ENCODE results near the gene NLE1. TPM values are rescaled to one million over a fixed set of nuclear protein-coding genes. Genes with fewer than 3 reads are reported as not detected.

Gene NLE1
- total RNA-seq, 1 donor from 2014 or later: 40.6 TPM

GRCh38 chr17:35135322-35135721 is 6.8 kb downstream of the NLE1 start:
- intact Hi-C loops (cut with micrococcal nuclease): no loop called here
- no peaks in the 10 kb centered on the region for H3K4me1 Mint-ChIP-seq (ENCODE audit: low read depth)
- no peak overlapping the region for H3K4me3 Mint-ChIP-seq (ENCODE audit: low read depth)
- H3K27ac Mint-ChIP-seq: no peak overlapping the region
- H3K36me3 Mint-ChIP-seq (ENCODE audit: low read depth): peaks cover 83% of the 10 kb centered on the region
- H3K27me3 Mint-ChIP-seq (ENCODE audit: low read depth): no peaks in the 10 kb centered on the region
- DNase-seq (ENCODE audit: low spot score): no peak
- no peaks in the 10 kb centered on the region for H3K9me3 Mint-ChIP-seq

GRCh38 chr17:35132816-35133550 is 9.1 kb downstream of the NLE1 start:
- no peaks in the 10 kb centered on the region for H3K27me3 Mint-ChIP-seq (ENCODE audit: low read depth)
- no peak overlapping the region for H3K27ac Mint-ChIP-seq
- no peak for DNase-seq (ENCODE audit: low spot score)
- peaks cover 65% of the 10 kb centered on the region for H3K36me3 Mint-ChIP-seq (ENCODE audit: low read depth)
- intact Hi-C loops (cut with micrococcal nuclease): no loop called here
- H3K4me3 Mint-ChIP-seq (ENCODE audit: low read depth): no peak overlapping the region
- H3K9me3 Mint-ChIP-seq: no peaks in the 10 kb centered on the region
- H3K4me1 Mint-ChIP-seq (ENCODE audit: low read depth): no peaks in the 10 kb centered on the region

GRCh38 chr17:35132099-35132498 is 10.0 kb downstream of the NLE1 start:
- H3K4me1 Mint-ChIP-seq (ENCODE audit: low read depth): no peaks in the 10 kb centered on the region
- peaks cover 56% of the 10 kb centered on the region for H3K36me3 Mint-ChIP-seq (ENCODE audit: low read depth)
- DNase-seq (ENCODE audit: low spot score): no peak
- H3K27me3 Mint-ChIP-seq (ENCODE audit: low read depth): no peaks in the 10 kb centered on the region
- H3K27ac Mint-ChIP-seq: no peak overlapping the region
- H3K9me3 Mint-ChIP-seq: no peaks in the 10 kb centered on the region
- intact Hi-C loops (cut with micrococcal nuclease): no loop called here
- H3K4me3 Mint-ChIP-seq (ENCODE audit: low read depth): no peak overlapping the region

GRCh38 chr17:35130392-35130791 is 11.7 kb downstream of the NLE1 start:
- no peak for DNase-seq (ENCODE audit: low spot score)
- intact Hi-C loops (cut with micrococcal nuclease): no loop called here
- Mint-ChIP-seq H3K27ac (no peak overlapping the region), H3K36me3 (ENCODE audit: low read depth) (peaks cover 39% of the 10 kb centered on the region), H3K9me3 (no peaks in the 10 kb centered on the region), H3K4me1 (ENCODE audit: low read depth) (no peaks in the 10 kb centered on the region), H3K4me3 (ENCODE audit: low read depth) (no peak overlapping the region), H3K27me3 (ENCODE audit: low read depth) (no peaks in the 10 kb centered on the region)

GRCh38 chr17:35129973-35130351 is 12.1 kb downstream of the NLE1 start:
- intact Hi-C loops (cut with micrococcal nuclease): loop anchor here (10.0 kb wide), 1 partner anchor 705 kb away; no protein-coding TSS in a partner anchor
- peaks cover 34% of the 10 kb centered on the region for H3K36me3 Mint-ChIP-seq (ENCODE audit: low read depth)
- H3K9me3 Mint-ChIP-seq: no peaks in the 10 kb centered on the region
- no peak for DNase-seq (ENCODE audit: low spot score)
- no peaks in the 10 kb centered on the region for H3K27me3 Mint-ChIP-seq (ENCODE audit: low read depth)
- no peak overlapping the region for H3K4me3 Mint-ChIP-seq (ENCODE audit: low read depth)
- no peak overlapping the region for H3K27ac Mint-ChIP-seq
- H3K4me1 Mint-ChIP-seq (ENCODE audit: low read depth): no peaks in the 10 kb centered on the region

- no peak overlapping the region for H3K4me3 Mint-ChIP-seq (ENCODE audit: low read depth)
- DNase-seq (ENCODE audit: low spot score): no peak
- no peaks in the 10 kb centered on the region for H3K9me3 Mint-ChIP-seq
- H3K27me3 Mint-ChIP-seq (ENCODE audit: low read depth): no peaks in the 10 kb centered on the region
- no peak overlapping the region for H3K27ac Mint-ChIP-seq
- no peaks in the 10 kb centered on the region for H3K4me1 Mint-ChIP-seq (ENCODE audit: low read depth)
- peaks cover 28% of the 10 kb centered on the region for H3K36me3 Mint-ChIP-seq (ENCODE audit: low read depth)
- intact Hi-C loops (cut with micrococcal nuclease): loop anchor here (10.0 kb wide), 1 partner anchor 705 kb away; no protein-coding TSS in a partner anchor
Observed at GRCh38 chr17:35129154-35129972, 12.7 kb downstream of the NLE1 start.

- H3K9me3 Mint-ChIP-seq: no peaks in the 10 kb centered on the region
- no peak overlapping the region for H3K4me3 Mint-ChIP-seq (ENCODE audit: low read depth)
- no peaks in the 10 kb centered on the region for H3K27me3 Mint-ChIP-seq (ENCODE audit: low read depth)
- no peak for DNase-seq (ENCODE audit: low spot score)
- intact Hi-C loops (cut with micrococcal nuclease): loop anchor here (10.0 kb wide), 1 partner anchor 703 kb away; no protein-coding TSS in a partner anchor
- H3K36me3 Mint-ChIP-seq (ENCODE audit: low read depth): peaks cover 16% of the 10 kb centered on the region
- H3K27ac Mint-ChIP-seq: no peak overlapping the region
- H3K4me1 Mint-ChIP-seq (ENCODE audit: low read depth): no peaks in the 10 kb centered on the region
Observed at GRCh38 chr17:35127751-35128514, 14.2 kb downstream of the NLE1 start.

- intact Hi-C loops (cut with micrococcal nuclease): loop anchor here (10.0 kb wide), 1 partner anchor 697 kb away; no protein-coding TSS in a partner anchor
- Mint-ChIP-seq H3K27me3 (ENCODE audit: low read depth) (peaks cover 1% of the 10 kb centered on the region), H3K4me3 (ENCODE audit: low read depth) (peak within 1 kb of the TSS; percentile 21), H3K36me3 (ENCODE audit: low read depth) (peaks cover 14% of the 10 kb centered on the region), H3K4me1 (ENCODE audit: low read depth) (peaks cover 20% of the 10 kb centered on the region), H3K27ac (no peak within 1 kb of the TSS), H3K9me3 (no peaks in the 10 kb centered on the region)
- no peak for DNase-seq (ENCODE audit: low spot score)
Observed at GRCh38 chr17:35121315-35121714, 20.8 kb downstream of the NLE1 start, which contains the start of gene FNDC8. Gene FNDC8 (plus strand): TSS chr17:35121615. CDS start chr17:35121694, 79 bp downstream.

GRCh38 chr17:35119370-35120165 is 22.5 kb downstream of the NLE1 start, which contains the start of gene RAD51D:
Gene RAD51D (minus strand): TSS chr17:35119860. CDS start chr17:35119613, 247 bp downstream.
- intact Hi-C loops (cut with micrococcal nuclease): loop anchor here (1.0 to 10.0 kb wide), 5 partner anchors 30 to 695 kb away; partner anchors contain the start of gene LIG3
- H3K27me3 Mint-ChIP-seq (ENCODE audit: low read depth): peaks cover 1% of the 10 kb centered on the region

GRCh38 chr17:35117984-35118383 is 24.1 kb downstream of the NLE1 start:
- intact Hi-C loops (cut with micrococcal nuclease): loop anchor here (2.0 to 5.0 kb wide), 2 partner anchors 136 to 575 kb away; partner anchors contain the start of gene LIG3

More at GRCh38 chr17:35119370-35120165, 22.5 kb downstream of the NLE1 start, which contains the start of gene RAD51D:
- Mint-ChIP-seq H3K4me3 (ENCODE audit: low read depth) (peak within 1 kb of the TSS; percentile 94), H3K27ac (peak within 1 kb of the TSS; percentile 89), H3K9me3 (no peaks in the 10 kb centered on the region), H3K4me1 (ENCODE audit: low read depth) (peaks cover 23% of the 10 kb centered on the region), H3K36me3 (ENCODE audit: low read depth) (peaks cover 26% of the 10 kb centered on the region)
- DNase-seq (ENCODE audit: low spot score): peak; percentile 75

GRCh38 chr17:35116845-35117244 is 25.3 kb downstream of the NLE1 start:
- peaks cover 36% of the 10 kb centered on the region for H3K36me3 Mint-ChIP-seq (ENCODE audit: low read depth)
- H3K9me3 Mint-ChIP-seq: no peaks in the 10 kb centered on the region
- no peak overlapping the region for H3K4me3 Mint-ChIP-seq (ENCODE audit: low read depth)
- no peak for DNase-seq (ENCODE audit: low spot score)
- H3K4me1 Mint-ChIP-seq (ENCODE audit: low read depth): peaks cover 23% of the 10 kb centered on the region
- H3K27ac Mint-ChIP-seq: no peak overlapping the region
- H3K27me3 Mint-ChIP-seq (ENCODE audit: low read depth): peaks cover under 1% of the 10 kb centered on the region
- intact Hi-C loops (cut with micrococcal nuclease): loop anchor here (5.0 kb wide), 1 partner anchor 135 kb away; the partner anchor contains the start of gene LIG3

More at GRCh38 chr17:35117984-35118383, 24.1 kb downstream of the NLE1 start:
- Mint-ChIP-seq H3K27ac (peak overlapping the region; percentile 69), H3K9me3 (no peaks in the 10 kb centered on the region), H3K4me1 (ENCODE audit: low read depth) (peaks cover 23% of the 10 kb centered on the region), H3K27me3 (ENCODE audit: low read depth) (peaks cover 1% of the 10 kb centered on the region), H3K4me3 (ENCODE audit: low read depth) (peak overlapping the region; percentile 86), H3K36me3 (ENCODE audit: low read depth) (peaks cover 32% of the 10 kb centered on the region)
- peak; percentile 19 for DNase-seq (ENCODE audit: low spot score)
